GM20000 (cell line): Measurements from ENCODE around the gene C2.
"Not testable (repeated sequence)": the region's sequence is repeated elsewhere in the genome, so short reads cannot be mapped to it uniquely, and the experiment has no call there.

Source experiments
- DNase-seq: peaks from one replicate; pipeline ENCODE4 v3.0.0; 2012; ENCODE audit warnings: low spot score
- TF ChIP-seq, protein P1 (sequence below): IDR thresholded peaks from 2 replicates; pipeline ENCODE4 v1.5.1; 2012; ENCODE audit warnings: mild to moderate bottlenecking, control low read depth; ENCODE audit errors: extremely low read depth, missing control alignments

C2 gene

DNA sequence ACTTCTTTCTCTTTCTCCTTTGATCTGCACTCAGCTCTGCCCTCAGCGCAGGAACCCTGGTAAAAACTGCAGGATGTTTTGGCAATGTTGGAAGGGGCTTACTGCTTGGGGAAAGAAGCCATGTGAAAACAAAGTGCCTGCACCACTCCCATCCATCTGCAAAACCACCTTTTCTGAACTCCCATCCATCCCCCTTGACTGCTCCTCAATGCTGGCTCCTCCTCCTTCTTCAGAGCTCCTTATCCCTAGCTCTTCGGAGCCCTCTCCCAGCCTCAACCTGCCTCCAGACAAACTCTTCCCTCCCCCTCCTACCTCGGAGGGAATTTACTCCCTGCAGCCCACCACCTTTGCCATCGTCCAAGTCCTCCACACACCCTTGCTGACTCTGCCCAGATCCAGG lies 21.4 kb upstream of the C2 start:
- no peak for DNase-seq
- TF ChIP-seq, protein P1, sequence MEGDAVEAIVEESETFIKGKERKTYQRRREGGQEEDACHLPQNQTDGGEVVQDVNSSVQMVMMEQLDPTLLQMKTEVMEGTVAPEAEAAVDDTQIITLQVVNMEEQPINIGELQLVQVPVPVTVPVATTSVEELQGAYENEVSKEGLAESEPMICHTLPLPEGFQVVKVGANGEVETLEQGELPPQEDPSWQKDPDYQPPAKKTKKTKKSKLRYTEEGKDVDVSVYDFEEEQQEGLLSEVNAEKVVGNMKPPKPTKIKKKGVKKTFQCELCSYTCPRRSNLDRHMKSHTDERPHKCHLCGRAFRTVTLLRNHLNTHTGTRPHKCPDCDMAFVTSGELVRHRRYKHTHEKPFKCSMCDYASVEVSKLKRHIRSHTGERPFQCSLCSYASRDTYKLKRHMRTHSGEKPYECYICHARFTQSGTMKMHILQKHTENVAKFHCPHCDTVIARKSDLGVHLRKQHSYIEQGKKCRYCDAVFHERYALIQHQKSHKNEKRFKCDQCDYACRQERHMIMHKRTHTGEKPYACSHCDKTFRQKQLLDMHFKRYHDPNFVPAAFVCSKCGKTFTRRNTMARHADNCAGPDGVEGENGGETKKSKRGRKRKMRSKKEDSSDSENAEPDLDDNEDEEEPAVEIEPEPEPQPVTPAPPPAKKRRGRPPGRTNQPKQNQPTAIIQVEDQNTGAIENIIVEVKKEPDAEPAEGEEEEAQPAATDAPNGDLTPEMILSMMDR = no peak

DNA sequence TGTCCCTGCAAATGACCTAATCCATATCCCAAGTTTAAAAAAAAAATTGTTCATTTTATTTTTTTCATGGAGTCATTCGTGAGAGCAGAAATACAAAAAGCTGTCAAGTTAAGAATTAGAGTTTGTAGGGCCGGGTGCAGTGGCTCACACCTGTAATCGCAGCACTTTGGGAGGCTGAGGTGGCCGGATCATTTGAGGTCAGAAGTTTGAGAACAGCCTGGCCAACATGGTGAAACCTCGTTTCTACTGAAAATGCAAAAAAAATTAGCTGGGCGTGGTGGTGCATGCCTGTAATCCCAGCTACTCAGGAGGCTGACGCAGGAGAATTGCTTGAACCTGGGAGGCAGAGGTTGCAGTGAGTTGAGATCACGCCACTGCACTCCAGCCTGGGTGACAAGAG lies 20.8 kb upstream of the C2 start:
- not testable (repeated sequence) for DNase-seq

DNA sequence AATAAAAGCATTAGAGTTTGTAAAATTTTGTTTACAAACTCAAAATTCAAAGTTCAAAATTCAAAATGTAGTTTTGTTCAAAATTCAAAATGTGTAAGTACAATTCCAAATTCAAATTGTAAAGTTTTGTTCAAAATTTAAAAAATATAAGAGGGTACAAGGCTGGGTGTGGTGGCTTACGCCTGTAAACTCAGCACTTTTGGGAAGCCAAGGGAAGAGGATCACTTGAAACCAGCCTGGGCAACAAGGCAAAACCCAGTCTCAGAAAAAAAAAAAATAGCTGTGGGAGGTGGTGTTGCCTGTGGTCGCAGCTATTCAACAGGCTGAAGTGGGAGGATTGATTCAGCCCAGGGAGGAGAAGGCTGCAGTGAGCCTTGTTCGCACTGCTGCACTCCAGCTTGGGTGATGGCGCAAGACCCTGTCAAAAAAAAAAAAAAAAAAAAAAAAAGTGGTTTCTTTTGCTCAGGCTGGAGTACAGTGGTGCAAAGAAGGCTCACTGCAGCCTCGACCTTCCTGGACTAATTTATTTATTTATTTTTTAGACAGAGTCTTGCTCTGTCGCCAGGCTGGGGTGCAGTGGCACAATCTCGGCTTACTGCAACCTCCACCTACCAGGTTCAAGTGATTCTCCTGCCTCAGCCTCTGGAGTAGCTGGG lies 20.2 kb upstream of the C2 start:
- TF ChIP-seq, protein P1 = no peak
- no peak for DNase-seq

DNA sequence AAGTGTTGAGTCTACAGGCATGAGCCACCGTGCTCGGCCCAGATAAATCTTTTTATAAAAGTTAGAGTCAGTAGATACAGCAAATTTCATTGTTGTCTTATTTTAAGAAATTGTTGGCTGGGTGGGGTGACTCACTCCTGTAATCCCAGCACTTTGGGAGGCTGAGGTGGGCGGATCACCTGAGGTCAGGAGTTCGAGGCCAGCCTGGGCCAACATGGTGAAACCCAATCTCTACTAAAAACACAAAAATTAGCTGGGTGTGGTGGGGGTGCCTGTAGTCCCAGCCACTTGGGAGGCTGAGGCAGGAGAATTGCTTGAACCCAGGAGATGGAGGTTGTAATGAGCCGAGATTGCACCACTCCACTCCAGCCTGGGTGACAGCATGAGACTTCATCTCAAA lies 19.3 kb upstream of the C2 start:
- not testable (repeated sequence) for DNase-seq

DNA sequence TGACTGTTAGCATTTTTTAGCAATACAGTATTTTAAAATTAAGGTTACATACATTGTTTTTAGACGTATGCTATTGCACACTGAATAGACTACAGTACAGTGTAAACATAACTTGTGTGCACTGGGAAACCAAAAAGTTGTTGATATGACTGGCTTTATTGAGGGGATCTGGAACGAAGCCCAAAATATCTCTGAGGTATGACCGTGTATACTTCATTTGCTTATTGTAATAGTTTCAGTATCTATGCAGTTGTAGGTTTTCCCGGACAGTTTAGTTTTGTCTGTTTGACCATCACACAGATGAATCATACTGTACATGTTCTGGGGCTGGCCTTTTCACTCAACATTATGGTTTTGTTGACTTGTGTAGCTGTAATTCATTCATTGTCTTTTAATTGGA lies 18.7 kb upstream of the C2 start:
- TF ChIP-seq, protein P1 = no peak

GRCh38 chr6:31909298-31909697 lies 18.2 kb upstream of the C2 start:
- DNase-seq = not testable (repeated sequence)

More for the DNA sequence above, 18.7 kb upstream of the C2 start:
- DNase-seq = peak; percentile 73

GRCh38 chr6:31911826-31912585 lies 15.5 kb upstream of the C2 start:
- TF ChIP-seq, protein P1 = no peak
- DNase-seq = no peak

DNA sequence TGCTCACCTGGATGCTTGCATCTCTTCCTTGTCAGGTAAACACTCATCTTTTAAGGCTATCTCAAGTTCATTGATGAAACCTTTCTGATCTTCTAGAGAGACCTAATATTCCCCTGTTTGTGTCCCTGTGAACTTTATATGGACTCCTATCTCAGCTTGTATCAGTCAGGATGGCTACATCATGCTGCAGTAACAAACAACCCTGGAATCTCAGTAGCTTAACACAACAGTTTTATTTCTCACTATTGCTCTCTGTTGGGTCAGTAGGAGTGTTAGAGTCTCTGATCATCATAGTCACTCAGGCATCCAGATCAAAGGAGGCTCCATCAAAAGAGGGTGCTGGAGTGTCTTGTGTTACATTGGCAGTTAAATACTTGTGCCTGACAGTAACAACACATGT lies 12.2 kb upstream of the C2 start:
- TF ChIP-seq, protein P1 = no peak
- no peak for DNase-seq

GRCh38 chr6:31915756-31916155 lies 11.8 kb upstream of the C2 start:
- no peak for DNase-seq
- TF ChIP-seq, protein P1 = no peak
